MCF 10A (cell line): ENCODE measurements around the gene MEF2C. TPM values are rescaled to one million over a fixed set of nuclear protein-coding genes. Genes with fewer than 3 reads are reported as not detected.

Experiments used
- BruUV-seq: library from RNA; stranded (reverse); fragments of 400-500 nt; replicated peaks from 2 replicates; lab custom pipeline; 2021; lab: Mats Ljungman, UMichigan
- CTCF ChIA-PET: fragments of 300-600 bp; sonication (Branson Sonifier 250); formaldehyde crosslinking; extraction: SDS; loops from one replicate; lab custom pipeline; 2021; ENCODE audit warnings: antibody characterized with exemption, inconsistent platforms; lab: Yijun Ruan, JAX
- POLR2A ChIA-PET: fragments of 300-600, 350-650 bp; sonication (Branson Sonifier 250); formaldehyde crosslinking; extraction: SDS; loops from one replicate; lab custom pipeline; 2020; ENCODE audit warnings: antibody characterized with exemption, inconsistent platforms; lab: Yijun Ruan, JAX
- DNase-seq: peaks from one replicate; pipeline ENCODE4 v3.0.0-alpha.2; 2018; ENCODE audit not compliant: unreplicated experiment
- H3K27ac Mint-ChIP-seq: one replicate; pipeline ENCODE4 v1.8.0; 2022; ENCODE audit warnings: mild to moderate bottlenecking, low read depth, mixed read lengths; ENCODE audit not compliant: unreplicated experiment
- H3K27me3 Mint-ChIP-seq: one replicate; pipeline ENCODE4 v1.8.0; 2022; ENCODE audit warnings: mixed read lengths; ENCODE audit not compliant: insufficient read depth, unreplicated experiment
- H3K36me3 Mint-ChIP-seq: one replicate; pipeline ENCODE4 v1.8.0; 2022; ENCODE audit warnings: mild to moderate bottlenecking, moderate library complexity, mixed read lengths; ENCODE audit not compliant: insufficient read depth, unreplicated experiment
- H3K4me1 Mint-ChIP-seq: one replicate; pipeline ENCODE4 v1.8.0; 2022; ENCODE audit warnings: mixed read lengths; ENCODE audit not compliant: insufficient read depth, unreplicated experiment
- H3K4me3 Mint-ChIP-seq: one replicate; pipeline ENCODE4 v1.8.0; 2022; ENCODE audit warnings: mild to moderate bottlenecking, moderate library complexity, mixed read lengths; ENCODE audit not compliant: unreplicated experiment
- H3K9me3 Mint-ChIP-seq: one replicate; pipeline ENCODE4 v1.8.0; 2022; ENCODE audit warnings: mixed read lengths; ENCODE audit not compliant: unreplicated experiment
- intact Hi-C: fragments of 100-400 bp; cut with micrococcal nuclease; formaldehyde crosslinking; loops from 2 replicates; pipeline ENCODE4 v1.14.1; 2022
- total RNA-seq: library from RNA; stranded (reverse); gene quantifications from 2 replicates; pipeline ENCODE4 v1.2.3, GENCODE V29; 2022
- TF ChIP-seq, protein P1 (sequence below): fragments of 200-600 bp; IDR thresholded peaks from one replicate; pipeline ENCODE4 v1.8.0; 2022; ENCODE audit warnings: antibody characterized with exemption, mild to moderate bottlenecking; ENCODE audit not compliant: unreplicated experiment

The MEF2C gene
- total RNA-seq, 1 experiment from 2014 or later = 0.05 TPM

DNA sequence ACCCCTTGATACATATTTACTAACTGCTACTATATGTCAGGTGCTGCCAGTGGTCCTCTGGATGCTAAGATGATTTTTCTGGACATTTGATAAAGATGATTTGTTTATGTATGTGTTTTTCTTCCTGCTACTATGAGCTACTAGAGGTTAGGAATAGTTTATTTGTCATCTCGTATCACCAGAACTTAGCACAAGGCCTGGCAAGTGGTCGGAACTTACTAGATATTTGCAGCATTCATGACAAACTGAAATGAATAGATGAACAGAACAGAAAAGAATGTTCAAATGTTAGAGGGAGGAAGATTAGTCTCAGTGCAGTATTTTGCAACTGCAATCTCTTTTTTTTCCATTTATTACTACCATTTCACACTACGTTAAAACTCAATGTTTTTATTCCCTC is 114.6 kb downstream of the MEF2C start:
- H3K4me3 Mint-ChIP-seq = no peak overlapping the region
- TF ChIP-seq, protein P1, sequence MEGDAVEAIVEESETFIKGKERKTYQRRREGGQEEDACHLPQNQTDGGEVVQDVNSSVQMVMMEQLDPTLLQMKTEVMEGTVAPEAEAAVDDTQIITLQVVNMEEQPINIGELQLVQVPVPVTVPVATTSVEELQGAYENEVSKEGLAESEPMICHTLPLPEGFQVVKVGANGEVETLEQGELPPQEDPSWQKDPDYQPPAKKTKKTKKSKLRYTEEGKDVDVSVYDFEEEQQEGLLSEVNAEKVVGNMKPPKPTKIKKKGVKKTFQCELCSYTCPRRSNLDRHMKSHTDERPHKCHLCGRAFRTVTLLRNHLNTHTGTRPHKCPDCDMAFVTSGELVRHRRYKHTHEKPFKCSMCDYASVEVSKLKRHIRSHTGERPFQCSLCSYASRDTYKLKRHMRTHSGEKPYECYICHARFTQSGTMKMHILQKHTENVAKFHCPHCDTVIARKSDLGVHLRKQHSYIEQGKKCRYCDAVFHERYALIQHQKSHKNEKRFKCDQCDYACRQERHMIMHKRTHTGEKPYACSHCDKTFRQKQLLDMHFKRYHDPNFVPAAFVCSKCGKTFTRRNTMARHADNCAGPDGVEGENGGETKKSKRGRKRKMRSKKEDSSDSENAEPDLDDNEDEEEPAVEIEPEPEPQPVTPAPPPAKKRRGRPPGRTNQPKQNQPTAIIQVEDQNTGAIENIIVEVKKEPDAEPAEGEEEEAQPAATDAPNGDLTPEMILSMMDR = no peak
- intact Hi-C loops = no loop called here
- no peak for DNase-seq
- no peaks in the 10 kb centered on the region for H3K36me3 Mint-ChIP-seq
- H3K9me3 Mint-ChIP-seq = no peaks in the 10 kb centered on the region
- ChIA-PET POLR2A (no interaction called here), CTCF (no interaction called here)
- BruUV-seq = no TSS peak
- no peaks in the 10 kb centered on the region for H3K4me1 Mint-ChIP-seq
- H3K27ac Mint-ChIP-seq = no peak overlapping the region
- H3K27me3 Mint-ChIP-seq = peaks cover 82% of the 10 kb centered on the region

DNA sequence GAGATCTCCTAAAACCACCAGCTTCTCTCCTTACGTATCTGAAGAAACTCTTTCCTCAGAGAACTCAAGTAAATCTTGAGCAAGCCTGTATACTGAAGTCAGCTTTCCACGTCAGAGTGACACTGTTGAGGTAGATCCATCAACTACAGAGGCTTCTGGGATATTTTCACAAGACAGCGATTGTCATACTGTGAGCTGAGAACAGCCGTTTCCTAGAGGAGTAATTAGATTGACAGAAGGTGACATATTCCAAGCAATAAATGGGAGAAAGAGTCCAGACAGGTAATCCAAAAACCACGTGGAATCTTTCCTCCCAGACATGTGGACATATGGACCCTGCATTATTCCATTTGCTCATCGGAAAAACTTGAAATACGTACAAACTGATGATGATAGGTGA is 117.2 kb downstream of the MEF2C start:
- ChIA-PET CTCF (interaction anchor here (1.1 to 1.3 kb wide), 2 partner anchors 36 to 74 kb away, joined by 4 to 5 read pairs; no protein-coding TSS in a partner anchor), POLR2A (no interaction called here)
- Mint-ChIP-seq H3K9me3 (no peaks in the 10 kb centered on the region), H3K4me3 (no peak overlapping the region), H3K27ac (no peak overlapping the region), H3K4me1 (no peaks in the 10 kb centered on the region), H3K27me3 (peaks cover 69% of the 10 kb centered on the region), H3K36me3 (no peaks in the 10 kb centered on the region)
- TF ChIP-seq, protein P1 = no peak
- intact Hi-C loops = no loop called here
- DNase-seq = no peak
- no TSS peak for BruUV-seq

DNA sequence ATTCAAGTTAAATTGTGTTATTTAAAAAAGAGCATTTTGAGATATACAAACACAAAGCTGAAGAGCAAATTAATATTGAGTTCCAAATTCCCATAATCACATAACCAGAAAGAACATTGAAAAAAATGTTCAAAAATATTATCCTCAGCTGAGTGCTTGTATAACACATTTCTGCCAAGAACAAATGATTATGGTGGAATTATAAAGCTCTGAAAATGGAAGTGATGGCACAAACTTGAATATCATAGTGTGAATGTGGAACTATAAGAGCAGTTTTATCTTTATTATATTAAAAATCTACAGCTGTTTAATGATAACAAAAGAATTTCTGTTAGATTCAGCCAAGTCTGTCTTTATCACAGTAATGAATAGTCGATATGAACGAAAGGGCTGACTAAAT is 117.8 kb downstream of the MEF2C start:
- Mint-ChIP-seq H3K36me3 (no peaks in the 10 kb centered on the region), H3K27me3 (peaks cover 69% of the 10 kb centered on the region), H3K9me3 (no peaks in the 10 kb centered on the region), H3K4me1 (no peaks in the 10 kb centered on the region), H3K4me3 (no peak overlapping the region), H3K27ac (no peak overlapping the region)
- CTCF ChIA-PET = interaction anchor here (0.7 to 1.3 kb wide), 3 partner anchors 35 to 398 kb away, joined by 4 to 5 read pairs (median 5); no protein-coding TSS in a partner anchor
- intact Hi-C loops = no loop called here
- TF ChIP-seq, protein P1 = no peak
- POLR2A ChIA-PET = no interaction called here
- no peak for DNase-seq
- BruUV-seq = no TSS peak

DNA sequence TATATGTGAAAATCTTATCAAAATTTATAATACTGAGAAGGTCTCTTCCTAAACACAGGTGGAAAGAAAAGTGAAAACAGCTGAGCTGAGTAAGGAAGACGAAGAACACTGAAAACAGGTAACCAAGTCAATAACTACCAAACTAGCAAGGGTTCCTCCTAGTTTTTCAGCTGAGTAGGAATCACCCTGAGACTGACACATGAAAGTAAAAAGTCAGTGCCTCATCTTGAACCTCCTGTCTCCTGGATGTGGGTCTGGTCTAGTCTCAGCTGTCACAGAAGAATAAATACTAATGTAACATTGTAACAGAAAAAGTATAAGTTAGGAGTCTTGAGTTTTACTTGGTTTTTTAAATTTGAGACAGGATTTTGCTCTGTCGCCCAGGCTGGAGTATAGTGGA is 121.0 kb downstream of the MEF2C start:
- POLR2A ChIA-PET = no interaction called here
- no TSS peak for BruUV-seq
- no peaks in the 10 kb centered on the region for H3K4me1 Mint-ChIP-seq
- H3K4me3 Mint-ChIP-seq = no peak overlapping the region
- TF ChIP-seq, protein P1 = no peak
- DNase-seq = no peak
- H3K27ac Mint-ChIP-seq = no peak overlapping the region
- H3K36me3 Mint-ChIP-seq = no peaks in the 10 kb centered on the region
- intact Hi-C loops = no loop called here
- H3K9me3 Mint-ChIP-seq = no peaks in the 10 kb centered on the region
- CTCF ChIA-PET = interaction anchor here (0.7 kb wide), 1 partner anchor 968 kb away, joined by 3 read pairs; no protein-coding TSS in a partner anchor
- H3K27me3 Mint-ChIP-seq = peaks cover 61% of the 10 kb centered on the region
